Hepatocyte (in vitro differentiated cells): Measurements from ENCODE around the gene ATR. TPM values are rescaled to one million over a fixed set of nuclear protein-coding genes. Genes with fewer than 3 reads are reported as not detected.

ENCODE experiments used
- DNase-seq: peaks from one replicate; pipeline ENCODE4 v3.0.0-alpha.2; 2016; ENCODE audit warnings: low spot score
- H2AFZ ChIP-seq: fragments of 200-600 bp; sonication (generic); 2 replicates; pipeline ENCODE4 v1.6.0; 2016; ENCODE audit warnings: antibody characterized with exemption, mild to moderate bottlenecking
- H3K27ac ChIP-seq: fragments of 200-600 bp; sonication (generic); 2 replicates; pipeline ENCODE4 v1.5.1; 2016; ENCODE audit warnings: mild to moderate bottlenecking
- H3K27me3 ChIP-seq: fragments of 200-600 bp; sonication (generic); 2 replicates; pipeline ENCODE4 v1.6.1; 2016
- H3K36me3 ChIP-seq: fragments of 200-600 bp; sonication (generic); replicated peaks from 2 replicates; pipeline ENCODE4 v1.5.1; 2016; ENCODE audit warnings: low read depth; ENCODE audit not compliant: insufficient read depth
- H3K4me1 ChIP-seq: fragments of 200-600 bp; sonication (generic); 2 replicates; pipeline ENCODE4 v1.5.1; 2016; ENCODE audit warnings: mild to moderate bottlenecking, moderate library complexity; ENCODE audit not compliant: insufficient read depth
- H3K4me2 ChIP-seq: fragments of 200-600 bp; sonication (generic); 2 replicates; pipeline ENCODE4 v1.6.0; 2016
- H3K4me3 ChIP-seq: fragments of 200-600 bp; sonication (generic); 2 replicates; pipeline ENCODE4 v1.5.1; 2016; ENCODE audit warnings: mild to moderate bottlenecking
- H3K79me2 ChIP-seq: fragments of 200-600 bp; sonication (generic); 2 replicates; pipeline ENCODE4 v1.6.0; 2017; ENCODE audit warnings: mild to moderate bottlenecking
- H3K9me2 ChIP-seq: fragments of 200-600 bp; sonication (generic); replicated peaks from 2 replicates; pipeline ENCODE4 v1.6.0; 2017; ENCODE audit warnings: mild to moderate bottlenecking; ENCODE audit not compliant: insufficient read depth
- H3K9me3 ChIP-seq: fragments of 200-600 bp; sonication (generic); 2 replicates; pipeline ENCODE4 v1.5.1; 2016; ENCODE audit warnings: low read depth, mild to moderate bottlenecking
- H4K20me1 ChIP-seq: fragments of 200-600 bp; sonication (generic); 2 replicates; pipeline ENCODE4 v1.6.0; 2016; ENCODE audit warnings: mild to moderate bottlenecking; ENCODE audit not compliant: insufficient read depth, poor library complexity, severe bottlenecking
- EZH2 ChIP-seq: fragments of 200-600 bp; sonication (generic); IDR thresholded peaks from 2 replicates; pipeline ENCODE4 v1.6.1; 2016; ENCODE audit warnings: antibody characterized with exemption, mild to moderate bottlenecking, borderline replicate concordance
- EZH2phosphoT487 ChIP-seq: fragments of 200-600 bp; sonication (generic); IDR thresholded peaks from one replicate; pipeline ENCODE4 v1.6.1; 2018; ENCODE audit warnings: antibody characterized with exemption, mild to moderate bottlenecking, low read depth, moderate library complexity; ENCODE audit not compliant: unreplicated experiment, severe bottlenecking
- WGBS: methylation state at CpG from one replicate; pipeline ENCODE4 v1.1.6; 2016; ENCODE audit warnings: low lambda C conversion rate; ENCODE audit errors: missing lambda C conversion rate; 5-methylcytosine and 5-hydroxymethylcytosine counted together
- polyA plus RNA-seq: library from polyadenylated mRNA; unstranded; fragments of >200 nt; fragmentation: Nextera tagmentation; extraction: Ambion mirVana; gene quantifications from 2 replicates; pipeline ENCODE4 v1.2.1, GENCODE V29; 2016
- total RNA-seq: library from RNA; depleted of rRNA; stranded (reverse); fragments of >200 nt; gene quantifications from 2 replicates; pipeline ENCODE4 v1.2.3, GENCODE V29; 2014
- TF ChIP-seq, protein P1 (sequence below): fragments of 200-600 bp; sonication (generic); IDR thresholded peaks from 2 replicates; pipeline ENCODE4 v1.5.1; 2016; ENCODE audit warnings: antibody characterized with exemption, mild to moderate bottlenecking; ENCODE audit not compliant: poor library complexity

Gene ATR
- total and polyA plus RNA-seq, 2 experiments from 2014 or later = 10.0 to 35.6 TPM

DNA sequence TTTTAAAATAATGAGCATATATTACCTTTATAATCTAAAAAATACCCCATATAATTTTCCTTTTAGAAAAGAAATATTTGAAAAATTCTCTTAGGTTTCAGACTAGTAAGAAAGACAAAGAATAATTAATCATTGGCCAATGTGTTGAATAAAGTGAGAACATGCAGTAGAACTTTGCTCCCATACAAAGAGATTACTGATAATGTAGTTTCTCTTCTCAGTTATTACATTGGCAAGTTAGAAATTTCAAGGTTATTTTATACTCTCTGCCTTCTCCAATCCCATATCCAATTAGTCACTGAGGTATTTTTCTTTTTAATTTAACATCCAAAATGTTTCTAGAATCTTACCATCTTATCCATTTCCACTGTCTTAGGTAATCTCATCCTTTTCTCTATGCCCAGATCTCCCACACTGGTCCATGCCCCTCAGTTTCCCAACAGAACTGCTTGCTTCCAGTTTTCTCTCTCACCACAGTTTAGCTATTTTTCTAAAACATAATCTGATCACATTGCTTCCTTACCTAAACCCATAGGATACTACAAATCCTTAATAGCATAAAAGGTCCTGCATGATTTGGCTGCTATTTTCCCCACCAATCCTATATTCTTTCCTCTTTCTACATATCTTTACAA lies 141.5 kb downstream of the ATR start:
- Histone ChIP-seq H3K27ac (no peak overlapping the region), H3K4me1 (no peaks in the 10 kb centered on the region), H3K79me2 (peaks cover 91% of the 10 kb centered on the region)

DNA sequence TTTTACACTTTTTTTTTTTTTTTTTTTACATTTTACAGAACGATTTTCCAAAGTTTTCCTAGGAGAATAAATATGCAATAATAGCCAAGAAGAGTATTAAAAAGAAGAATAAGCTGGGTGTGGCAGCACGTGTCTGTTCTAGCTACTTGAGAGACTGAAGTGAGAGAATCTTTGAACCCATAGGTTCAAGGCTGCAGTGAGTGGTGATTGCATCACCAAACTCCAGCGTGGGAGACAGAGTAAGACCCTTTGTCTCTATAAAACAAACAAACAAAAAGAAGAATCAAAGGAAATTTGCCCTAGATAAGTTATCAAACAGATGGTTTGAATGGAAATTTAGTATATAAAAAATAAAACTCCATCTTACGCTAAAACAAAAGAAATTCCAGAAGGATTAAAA lies 144.0 kb downstream of the ATR start:
- no peak overlapping the region for H3K27ac ChIP-seq
- DNase-seq = no peak
- H3K9me2 ChIP-seq = no peaks in the 10 kb centered on the region
- 75% methylated on average over 4 of the region's 4 CpGs for WGBS
- no peaks in the 10 kb centered on the region for H3K36me3 ChIP-seq
- H4K20me1 ChIP-seq = peaks cover 11% of the 10 kb centered on the region
- TF ChIP-seq EZH2 (no peak), EZH2phosphoT487 (no peak)
- TF ChIP-seq, protein P1, sequence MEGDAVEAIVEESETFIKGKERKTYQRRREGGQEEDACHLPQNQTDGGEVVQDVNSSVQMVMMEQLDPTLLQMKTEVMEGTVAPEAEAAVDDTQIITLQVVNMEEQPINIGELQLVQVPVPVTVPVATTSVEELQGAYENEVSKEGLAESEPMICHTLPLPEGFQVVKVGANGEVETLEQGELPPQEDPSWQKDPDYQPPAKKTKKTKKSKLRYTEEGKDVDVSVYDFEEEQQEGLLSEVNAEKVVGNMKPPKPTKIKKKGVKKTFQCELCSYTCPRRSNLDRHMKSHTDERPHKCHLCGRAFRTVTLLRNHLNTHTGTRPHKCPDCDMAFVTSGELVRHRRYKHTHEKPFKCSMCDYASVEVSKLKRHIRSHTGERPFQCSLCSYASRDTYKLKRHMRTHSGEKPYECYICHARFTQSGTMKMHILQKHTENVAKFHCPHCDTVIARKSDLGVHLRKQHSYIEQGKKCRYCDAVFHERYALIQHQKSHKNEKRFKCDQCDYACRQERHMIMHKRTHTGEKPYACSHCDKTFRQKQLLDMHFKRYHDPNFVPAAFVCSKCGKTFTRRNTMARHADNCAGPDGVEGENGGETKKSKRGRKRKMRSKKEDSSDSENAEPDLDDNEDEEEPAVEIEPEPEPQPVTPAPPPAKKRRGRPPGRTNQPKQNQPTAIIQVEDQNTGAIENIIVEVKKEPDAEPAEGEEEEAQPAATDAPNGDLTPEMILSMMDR = no peak
- H3K9me3 ChIP-seq = no peaks in the 10 kb centered on the region
- no peak overlapping the region for H3K4me2 ChIP-seq
- no peaks in the 10 kb centered on the region for H3K27me3 ChIP-seq
- H3K4me3 ChIP-seq = no peak overlapping the region
- H2AFZ ChIP-seq = no peak overlapping the region
- H3K4me1 ChIP-seq = no peaks in the 10 kb centered on the region
- H3K79me2 ChIP-seq = peaks cover 71% of the 10 kb centered on the region

More for the DNA sequence above, 141.5 kb downstream of the ATR start:
- H3K9me3 ChIP-seq = no peaks in the 10 kb centered on the region
- no peak for DNase-seq
- H3K4me3 ChIP-seq = no peak overlapping the region
- H2AFZ ChIP-seq = no peak overlapping the region
- H3K4me2 ChIP-seq = no peak overlapping the region
- no peaks in the 10 kb centered on the region for H3K36me3 ChIP-seq
- H3K27me3 ChIP-seq = no peaks in the 10 kb centered on the region
- peaks cover 14% of the 10 kb centered on the region for H4K20me1 ChIP-seq
- no peaks in the 10 kb centered on the region for H3K9me2 ChIP-seq
- TF ChIP-seq EZH2phosphoT487 (no peak), EZH2 (no peak)
- TF ChIP-seq, protein P1 = no peak

DNA sequence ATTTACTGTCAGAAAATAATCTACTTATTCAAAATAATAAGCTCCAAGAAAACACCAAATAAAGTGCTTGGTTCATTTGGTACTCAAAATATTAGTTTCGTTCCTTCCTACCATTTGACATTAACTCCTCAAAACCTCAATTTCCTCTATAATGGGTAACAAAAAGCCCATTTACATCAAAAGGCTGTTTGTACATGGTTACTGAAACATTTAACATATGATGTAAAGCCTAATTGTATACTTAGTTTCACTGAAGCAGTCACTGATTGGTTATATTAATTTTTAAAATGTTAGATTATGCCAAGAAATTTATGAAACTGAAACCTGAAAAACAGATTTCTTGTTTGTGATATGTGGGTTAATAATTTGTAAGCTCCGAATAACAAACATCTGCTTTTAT lies 145.4 kb downstream of the ATR start:
- peaks cover 7% of the 10 kb centered on the region for H4K20me1 ChIP-seq
- H3K4me1 ChIP-seq = no peaks in the 10 kb centered on the region
- no peak overlapping the region for H3K4me2 ChIP-seq
- H2AFZ ChIP-seq = no peak overlapping the region
- no peaks in the 10 kb centered on the region for H3K9me3 ChIP-seq
- peaks cover 63% of the 10 kb centered on the region for H3K79me2 ChIP-seq
- H3K4me3 ChIP-seq = no peak overlapping the region
- WGBS = 94% methylated on average over 2 of the region's 2 CpGs
- no peak for DNase-seq
- TF ChIP-seq, protein P1 = no peak
- no peak for TF ChIP-seq EZH2phosphoT487
- TF ChIP-seq EZH2 = no peak
- no peaks in the 10 kb centered on the region for H3K36me3 ChIP-seq
- no peaks in the 10 kb centered on the region for H3K27me3 ChIP-seq
- no peaks in the 10 kb centered on the region for H3K9me2 ChIP-seq
- no peak overlapping the region for H3K27ac ChIP-seq
